HG02763 (cell line): ENCODE results near the gene SCGB1C2.

Experiments
- ATAC-seq: cut with Tn5 transposase; IDR thresholded peaks from one replicate; pipeline ENCODE4 v1.9.1; 2021; ENCODE audit warnings: mild to moderate bottlenecking, moderate library complexity; ENCODE audit not compliant: unreplicated experiment

SCGB1C2 gene

DNA sequence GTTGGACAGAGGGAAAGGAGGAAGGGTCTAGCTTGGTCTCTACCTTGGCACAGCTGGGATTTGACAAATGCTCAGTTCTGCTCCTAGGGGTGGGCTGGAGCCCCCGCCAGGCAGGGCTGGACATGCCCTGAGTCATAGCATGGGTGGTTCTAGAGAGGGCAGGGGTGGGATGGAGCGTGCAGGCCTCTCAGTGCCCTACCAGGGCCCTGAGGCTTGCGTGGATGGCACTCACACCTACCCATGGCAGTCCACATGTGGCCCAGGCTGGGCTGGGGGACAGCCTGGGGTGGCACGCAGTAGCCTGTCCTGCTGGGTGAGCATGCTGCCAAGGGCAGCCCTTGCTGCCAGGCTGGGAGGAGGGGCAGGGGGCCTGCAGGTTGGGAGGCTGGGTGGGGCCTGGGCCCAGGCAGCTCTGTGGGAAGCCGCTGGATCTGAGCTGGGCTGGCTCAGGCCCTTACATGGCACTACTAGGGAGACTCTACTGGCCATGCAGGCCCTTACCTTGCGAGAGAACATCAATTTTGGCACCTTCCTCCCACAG, 32.8 kb downstream of the SCGB1C2 start:
- no peak for ATAC-seq

DNA sequence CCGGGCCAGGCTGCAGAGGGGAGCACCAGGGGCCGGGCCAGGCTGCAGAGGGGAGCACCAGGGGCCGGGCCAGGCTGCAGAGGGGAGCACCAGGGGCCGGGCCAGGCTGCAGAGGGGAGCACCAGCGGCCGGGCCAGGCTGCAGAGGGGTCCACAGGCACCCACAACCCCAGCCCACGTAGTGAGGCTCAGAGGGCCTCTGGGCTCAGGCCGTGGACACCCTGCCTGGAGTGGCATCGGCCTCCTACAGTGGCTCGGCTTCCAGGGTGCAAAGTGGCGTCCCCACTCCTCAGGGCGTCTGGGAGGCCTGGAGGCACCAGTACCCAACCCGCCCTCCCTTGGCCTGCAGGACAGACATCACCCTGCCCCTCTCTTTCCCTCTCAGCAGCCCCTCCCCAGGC, 34.5 kb downstream of the SCGB1C2 start:
- ATAC-seq, result no peak

GRCh38 chr17:172401-172800, 35.0 kb downstream of the SCGB1C2 start:
- no peak for ATAC-seq

GRCh38 chr17:173166-173911, 36.0 kb downstream of the SCGB1C2 start:
- no peak for ATAC-seq

DNA sequence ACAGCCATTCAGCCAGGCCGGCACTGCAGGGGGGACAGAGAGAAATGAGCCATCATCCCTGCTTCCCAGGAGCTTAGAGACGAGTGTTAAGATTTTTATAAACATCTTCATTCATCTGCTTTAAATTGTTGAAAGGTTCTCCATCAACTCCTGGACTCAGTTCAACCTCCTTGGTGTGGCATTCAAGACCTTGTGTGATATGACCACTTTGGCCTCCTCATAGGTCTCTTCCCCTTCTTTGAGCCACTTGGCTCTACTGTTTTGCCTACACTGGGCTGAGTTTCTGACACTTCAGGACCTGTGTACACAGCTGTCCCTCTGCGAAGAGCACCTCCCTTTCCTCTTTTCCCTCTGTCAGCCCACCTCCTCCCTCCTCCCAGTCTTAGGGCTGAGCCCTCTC, 39.8 kb downstream of the SCGB1C2 start:
- ATAC-seq, result no peak

- ATAC-seq, result no peak
Observed at GRCh38 chr17:177762-178161, 40.4 kb downstream of the SCGB1C2 start.

GRCh38 chr17:178292-179065, 41.1 kb downstream of the SCGB1C2 start:
- no peak for ATAC-seq

GRCh38 chr17:179066-179432, 41.7 kb downstream of the SCGB1C2 start:
- ATAC-seq, result no peak

- no peak for ATAC-seq
Observed at GRCh38 chr17:179781-180380, 42.5 kb downstream of the SCGB1C2 start.

GRCh38 chr17:180381-181244, 43.2 kb downstream of the SCGB1C2 start:
- no peak for ATAC-seq

DNA sequence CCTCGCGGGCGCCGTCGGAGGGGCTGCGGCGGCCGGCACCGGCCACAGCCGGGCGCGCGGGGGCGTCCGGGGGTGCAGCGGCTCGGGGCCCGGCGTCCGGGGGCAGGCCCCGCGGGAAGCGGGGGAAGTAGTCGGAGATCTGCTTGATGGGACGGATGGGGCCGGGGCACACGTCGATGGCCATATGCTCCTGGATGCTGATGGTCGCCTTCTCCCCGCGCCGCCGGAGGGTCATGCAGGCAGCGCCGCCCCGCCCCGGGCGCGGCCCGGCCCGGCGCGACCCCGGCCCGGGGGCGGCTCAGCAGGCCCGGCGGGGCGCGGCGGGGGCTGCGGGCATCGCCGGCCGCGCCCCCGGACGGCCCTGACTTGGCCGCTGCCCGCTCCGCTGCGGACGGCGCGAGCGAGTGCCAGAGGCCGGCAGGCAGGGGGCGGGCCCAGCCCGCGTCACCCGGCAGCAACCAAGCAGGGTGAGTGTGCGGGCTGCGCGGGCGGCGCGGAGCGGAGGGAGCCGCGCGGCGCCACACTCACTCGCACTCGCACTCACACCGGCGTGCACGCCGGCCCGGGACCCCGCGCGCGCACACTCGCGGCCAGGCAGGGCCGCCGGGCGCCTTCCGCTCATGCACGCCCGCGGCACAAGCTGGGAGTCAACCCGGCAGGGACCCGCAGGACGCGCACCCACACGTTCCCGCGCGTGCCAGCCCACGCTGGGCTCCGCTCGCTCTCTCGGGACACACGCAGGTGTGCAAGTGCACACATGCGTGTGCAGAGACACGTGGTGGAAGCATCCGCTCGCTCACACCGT, 44.1 kb downstream of the SCGB1C2 start, which contains the start of gene DOC2B:
Gene DOC2B, minus strand, starts transcription at position 406 of the 805 bp plus-strand sequence. Its CDS starts 171 bp downstream, at position 235.
- ATAC-seq, result no peak

DNA sequence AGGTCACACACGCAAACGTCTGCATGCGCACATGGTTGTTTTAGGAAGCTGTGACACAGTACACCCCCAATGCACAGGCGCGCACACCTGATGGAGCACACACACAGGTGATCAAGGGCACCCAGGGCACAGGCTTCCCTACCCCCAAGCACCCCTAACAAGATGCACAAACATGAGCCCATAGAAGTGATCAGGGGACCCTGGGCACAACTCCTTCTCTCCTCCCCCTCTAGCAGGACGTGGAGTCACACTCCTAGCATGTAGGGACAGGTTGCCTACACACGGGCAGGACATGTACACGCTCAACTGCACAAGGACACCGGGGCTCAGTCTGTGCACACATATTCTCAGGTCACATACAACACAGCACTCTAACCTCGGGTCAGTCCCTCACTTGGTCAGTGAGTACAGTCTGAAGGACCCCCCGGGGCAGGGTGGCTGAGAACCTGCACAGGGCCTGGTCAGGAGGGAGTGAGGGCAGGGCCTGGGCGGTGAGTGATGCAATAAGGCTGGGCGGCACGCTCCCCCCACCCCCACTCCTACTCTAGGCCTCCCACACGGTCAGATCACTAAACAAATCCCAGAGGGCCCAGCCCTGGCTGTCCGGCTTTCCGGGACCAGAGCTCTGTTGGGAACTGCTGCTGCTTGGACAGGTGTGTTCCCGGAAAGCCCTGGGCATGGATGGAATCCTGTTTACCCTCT, 44.8 kb downstream of the SCGB1C2 start:
- ATAC-seq, result no peak

DNA sequence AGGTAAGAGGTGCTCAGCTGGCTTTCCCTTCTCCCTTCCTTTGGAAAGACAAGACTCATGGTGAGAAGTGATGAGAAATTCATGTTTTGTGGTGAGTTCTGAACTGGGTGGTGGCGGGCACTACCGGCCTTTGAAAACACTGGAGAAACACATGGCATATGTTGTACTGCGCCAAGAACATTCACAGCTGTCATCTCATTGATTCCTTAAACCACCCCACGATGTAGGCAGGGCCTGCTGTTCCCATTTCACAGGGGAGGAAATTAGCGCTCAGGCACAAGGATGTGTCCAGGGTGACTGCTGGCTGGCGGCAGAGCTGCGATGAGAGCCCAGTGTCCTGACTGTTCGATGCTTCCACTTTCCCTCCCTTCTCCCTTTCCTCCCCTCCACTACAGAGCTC, 45.7 kb downstream of the SCGB1C2 start:
- no peak for ATAC-seq

DNA sequence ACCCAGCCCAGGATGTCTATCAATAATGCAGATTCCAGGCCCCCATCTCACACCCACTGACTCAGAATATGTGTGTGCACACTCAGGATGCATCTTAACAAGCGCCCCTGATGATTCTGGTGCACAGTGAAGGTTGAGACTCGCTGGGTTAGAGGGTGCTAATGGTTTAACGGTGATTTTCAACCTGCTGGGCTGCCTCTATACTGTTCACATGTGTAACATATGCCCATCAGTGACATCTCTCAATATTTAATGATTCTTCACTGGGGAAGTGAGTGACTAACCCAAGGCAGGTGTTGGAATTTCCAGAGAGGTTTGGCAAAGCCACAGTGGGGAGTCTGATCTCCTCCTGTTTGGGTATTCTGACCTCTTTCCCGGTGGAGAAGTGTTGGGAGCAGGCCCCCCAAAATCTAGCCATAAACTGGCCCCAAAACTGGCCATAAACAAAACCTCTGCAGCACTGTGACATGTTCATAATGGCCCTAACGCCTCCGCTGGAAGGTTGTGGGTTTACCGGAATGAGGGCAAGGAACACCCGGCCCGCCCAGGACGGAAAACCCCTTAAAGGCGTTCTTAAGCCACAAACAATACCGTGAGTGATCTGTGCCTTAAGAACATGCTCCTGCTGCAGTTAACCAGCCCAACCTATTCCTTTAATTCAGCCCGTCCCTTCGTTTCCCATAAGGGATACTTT, 48.2 kb downstream of the SCGB1C2 start:
- no peak for ATAC-seq

GRCh38 chr17:187130-187529, 49.8 kb downstream of the SCGB1C2 start:
- ATAC-seq, result no peak
